HG02870 (cell line): ENCODE results near the gene AGR2.

Experiments
- ATAC-seq: cut with Tn5 transposase; IDR thresholded peaks from one replicate; pipeline ENCODE4 v1.9.1; 2021; ENCODE audit warnings: mild to moderate bottlenecking, moderate library complexity; ENCODE audit not compliant: unreplicated experiment

Gene AGR2

GRCh38 chr7:16813232-16813616 lies 8.4 kb upstream of the AGR2 start:
- no peak for ATAC-seq

- ATAC-seq: no peak
Observed at GRCh38 chr7:16812542-16813231, 7.9 kb upstream of the AGR2 start.

GRCh38 chr7:16811551-16811950 lies 6.8 kb upstream of the AGR2 start:
- ATAC-seq: no peak

- no peak for ATAC-seq
Observed at GRCh38 chr7:16810573-16810972, 5.8 kb upstream of the AGR2 start.

- ATAC-seq: no peak
Observed at GRCh38 chr7:16810112-16810511, 5.3 kb upstream of the AGR2 start.

GRCh38 chr7:16805441-16805840 lies 642 bp upstream of the AGR2 start:
- ATAC-seq: no peak

GRCh38 chr7:16803881-16804673 lies 722 bp downstream of the AGR2 start:
- no peak for ATAC-seq

- no peak for ATAC-seq
Observed at GRCh38 chr7:16803125-16803524, 1.7 kb downstream of the AGR2 start.

GRCh38 chr7:16801579-16801978 lies 3.2 kb downstream of the AGR2 start:
- no peak for ATAC-seq

- ATAC-seq: peak; percentile 73
Observed at GRCh38 chr7:16801111-16801542, 3.7 kb downstream of the AGR2 start.

- no peak for ATAC-seq
Observed at GRCh38 chr7:16795624-16796023, 9.2 kb downstream of the AGR2 start.

- no peak for ATAC-seq
Observed at GRCh38 chr7:16794986-16795385, 9.8 kb downstream of the AGR2 start.

- ATAC-seq: peak; percentile 58
Observed at GRCh38 chr7:16791905-16792698, 12.7 kb downstream of the AGR2 start.

- no peak for ATAC-seq
Observed at GRCh38 chr7:16791071-16791470, 13.7 kb downstream of the AGR2 start.

- no peak for ATAC-seq
Observed at GRCh38 chr7:16787127-16787526, 17.7 kb downstream of the AGR2 start.

- ATAC-seq: no peak
Observed at GRCh38 chr7:16786257-16786656, 18.5 kb downstream of the AGR2 start.

GRCh38 chr7:16785846-16786245 lies 19.0 kb downstream of the AGR2 start:
- ATAC-seq: no peak

- no peak for ATAC-seq
Observed at GRCh38 chr7:16785321-16785720, 19.5 kb downstream of the AGR2 start.

GRCh38 chr7:16780596-16780995 lies 24.2 kb downstream of the AGR2 start:
- no peak for ATAC-seq

- no peak for ATAC-seq
Observed at GRCh38 chr7:16779051-16779450, 25.7 kb downstream of the AGR2 start.

GRCh38 chr7:16778476-16778875 lies 26.3 kb downstream of the AGR2 start:
- ATAC-seq: no peak

- ATAC-seq: no peak
Observed at GRCh38 chr7:16776053-16776452, 28.7 kb downstream of the AGR2 start.
